Smooth muscle cell (in vitro differentiated cells): ENCODE results near the gene SRSF4. TPM values are rescaled to one million over a fixed set of nuclear protein-coding genes. Genes with fewer than 3 reads are reported as not detected.
"Not testable (repeated sequence)": the region's sequence is repeated elsewhere in the genome, so short reads cannot be mapped to it uniquely, and the experiment has no call there.

ENCODE experiments used
- DNase-seq: peaks from one replicate; lab custom pipeline; 2025; ENCODE audit not compliant: unreplicated experiment; lab: John Stamatoyannopoulos, UW
- H2AFZ ChIP-seq: fragments of 200-600 bp; sonication (generic); 2 replicates; pipeline ENCODE4 v1.6.0; 2016; ENCODE audit warnings: antibody characterized with exemption, low read depth, mild to moderate bottlenecking
- H3F3A ChIP-seq: fragments of 200-600 bp; sonication (generic); 2 replicates; pipeline ENCODE4 v1.6.0; 2017; ENCODE audit warnings: antibody characterized with exemption, low read depth
- H3K27ac ChIP-seq: fragments of 200-600 bp; sonication (generic); 2 replicates; pipeline ENCODE4 v1.5.1; 2016; ENCODE audit warnings: low read depth, mild to moderate bottlenecking
- H3K27me3 ChIP-seq: fragments of 200-600 bp; sonication (generic); 2 replicates; pipeline ENCODE4 v1.6.1; 2016; ENCODE audit warnings: low read depth, mild to moderate bottlenecking
- H3K36me3 ChIP-seq: fragments of 200-600 bp; sonication (generic); 2 replicates; pipeline ENCODE4 v1.5.1; 2016; ENCODE audit warnings: low read depth
- H3K4me1 ChIP-seq: fragments of 200-600 bp; sonication (generic); 2 replicates; pipeline ENCODE4 v1.5.1; 2016; ENCODE audit warnings: low read depth
- H3K4me2 ChIP-seq: fragments of 200-600 bp; sonication (generic); 2 replicates; pipeline ENCODE4 v1.6.0; 2016; ENCODE audit warnings: mild to moderate bottlenecking
- H3K4me3 ChIP-seq: fragments of 200-600 bp; sonication (generic); 2 replicates; pipeline ENCODE4 v1.5.1; 2016; ENCODE audit warnings: mild to moderate bottlenecking
- H3K79me2 ChIP-seq: fragments of 200-600 bp; sonication (generic); 2 replicates; pipeline ENCODE4 v1.6.0; 2016; ENCODE audit warnings: low read depth, mild to moderate bottlenecking
- H3K9ac ChIP-seq: fragments of 200-600 bp; sonication (generic); 2 replicates; pipeline ENCODE4 v1.6.0; 2016; ENCODE audit warnings: low read depth
- H3K9me3 ChIP-seq: fragments of 200-600 bp; sonication (generic); replicated peaks from 2 replicates; pipeline ENCODE4 v1.5.1; 2016; ENCODE audit warnings: low read depth
- H4K20me1 ChIP-seq: fragments of 200-600 bp; sonication (generic); 2 replicates; pipeline ENCODE4 v1.6.0; 2016; ENCODE audit warnings: low read depth
- WGBS: methylation state at CpG from one replicate; pipeline ENCODE4 v1.1.7; 2016; ENCODE audit warnings: low lambda C conversion rate; 5-methylcytosine and 5-hydroxymethylcytosine counted together
- polyA plus RNA-seq: library from polyadenylated mRNA; unstranded; fragments of >200 nt; fragmentation: Nextera tagmentation; extraction: Ambion mirVana; gene quantifications from 2 replicates; pipeline ENCODE4 v1.2.1, GENCODE V29; 2016
- total RNA-seq: library from RNA; depleted of rRNA; stranded (reverse); fragments of >200 nt; gene quantifications from 2 replicates; pipeline ENCODE4 v1.2.3, GENCODE V29; 2014
- TF ChIP-seq, protein P1 (sequence below): fragments of 200-600 bp; sonication (generic); IDR thresholded peaks from 2 replicates; pipeline ENCODE4 v1.5.1; 2017; ENCODE audit warnings: borderline replicate concordance, mild to moderate bottlenecking, antibody characterized with exemption; ENCODE audit not compliant: insufficient read depth, poor library complexity, severe bottlenecking

SRSF4 gene
- total and polyA plus RNA-seq, 2 experiments from 2014 or later = 53.9 to 98.7 TPM

DNA sequence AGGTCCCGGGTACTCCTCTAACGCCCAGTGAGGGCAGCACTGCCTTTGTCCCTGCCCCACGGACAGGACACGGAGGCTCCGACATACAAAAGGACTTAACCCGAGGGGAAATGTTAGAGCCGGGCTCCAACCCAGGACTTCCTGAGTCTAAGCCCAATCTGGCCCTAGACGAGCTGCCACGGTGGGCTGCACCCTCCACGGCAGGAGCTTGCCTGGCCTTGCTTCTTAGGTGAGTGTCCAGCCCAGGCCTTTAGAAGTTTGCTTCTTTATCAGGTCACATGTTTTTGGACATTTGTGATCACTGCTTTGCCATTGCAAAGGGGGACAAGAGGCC is 47.0 kb downstream of the SRSF4 start:
- Histone ChIP-seq H3K79me2 (no peaks in the 10 kb centered on the region), H3K9me3 (no peaks in the 10 kb centered on the region), H3K9ac (no peak overlapping the region), H3K4me2 (no peak overlapping the region), H2AFZ (no peak overlapping the region), H3F3A (no peaks in the 10 kb centered on the region), H3K27me3 (no peaks in the 10 kb centered on the region), H3K4me3 (no peak overlapping the region), H3K36me3 (no peaks in the 10 kb centered on the region), H3K4me1 (no peaks in the 10 kb centered on the region), H4K20me1 (no peaks in the 10 kb centered on the region), H3K27ac (no peak overlapping the region)
- no peak for DNase-seq
- TF ChIP-seq, protein P1, sequence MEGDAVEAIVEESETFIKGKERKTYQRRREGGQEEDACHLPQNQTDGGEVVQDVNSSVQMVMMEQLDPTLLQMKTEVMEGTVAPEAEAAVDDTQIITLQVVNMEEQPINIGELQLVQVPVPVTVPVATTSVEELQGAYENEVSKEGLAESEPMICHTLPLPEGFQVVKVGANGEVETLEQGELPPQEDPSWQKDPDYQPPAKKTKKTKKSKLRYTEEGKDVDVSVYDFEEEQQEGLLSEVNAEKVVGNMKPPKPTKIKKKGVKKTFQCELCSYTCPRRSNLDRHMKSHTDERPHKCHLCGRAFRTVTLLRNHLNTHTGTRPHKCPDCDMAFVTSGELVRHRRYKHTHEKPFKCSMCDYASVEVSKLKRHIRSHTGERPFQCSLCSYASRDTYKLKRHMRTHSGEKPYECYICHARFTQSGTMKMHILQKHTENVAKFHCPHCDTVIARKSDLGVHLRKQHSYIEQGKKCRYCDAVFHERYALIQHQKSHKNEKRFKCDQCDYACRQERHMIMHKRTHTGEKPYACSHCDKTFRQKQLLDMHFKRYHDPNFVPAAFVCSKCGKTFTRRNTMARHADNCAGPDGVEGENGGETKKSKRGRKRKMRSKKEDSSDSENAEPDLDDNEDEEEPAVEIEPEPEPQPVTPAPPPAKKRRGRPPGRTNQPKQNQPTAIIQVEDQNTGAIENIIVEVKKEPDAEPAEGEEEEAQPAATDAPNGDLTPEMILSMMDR = no peak
- WGBS = 82% methylated on average over 10 of the region's 10 CpGs

DNA sequence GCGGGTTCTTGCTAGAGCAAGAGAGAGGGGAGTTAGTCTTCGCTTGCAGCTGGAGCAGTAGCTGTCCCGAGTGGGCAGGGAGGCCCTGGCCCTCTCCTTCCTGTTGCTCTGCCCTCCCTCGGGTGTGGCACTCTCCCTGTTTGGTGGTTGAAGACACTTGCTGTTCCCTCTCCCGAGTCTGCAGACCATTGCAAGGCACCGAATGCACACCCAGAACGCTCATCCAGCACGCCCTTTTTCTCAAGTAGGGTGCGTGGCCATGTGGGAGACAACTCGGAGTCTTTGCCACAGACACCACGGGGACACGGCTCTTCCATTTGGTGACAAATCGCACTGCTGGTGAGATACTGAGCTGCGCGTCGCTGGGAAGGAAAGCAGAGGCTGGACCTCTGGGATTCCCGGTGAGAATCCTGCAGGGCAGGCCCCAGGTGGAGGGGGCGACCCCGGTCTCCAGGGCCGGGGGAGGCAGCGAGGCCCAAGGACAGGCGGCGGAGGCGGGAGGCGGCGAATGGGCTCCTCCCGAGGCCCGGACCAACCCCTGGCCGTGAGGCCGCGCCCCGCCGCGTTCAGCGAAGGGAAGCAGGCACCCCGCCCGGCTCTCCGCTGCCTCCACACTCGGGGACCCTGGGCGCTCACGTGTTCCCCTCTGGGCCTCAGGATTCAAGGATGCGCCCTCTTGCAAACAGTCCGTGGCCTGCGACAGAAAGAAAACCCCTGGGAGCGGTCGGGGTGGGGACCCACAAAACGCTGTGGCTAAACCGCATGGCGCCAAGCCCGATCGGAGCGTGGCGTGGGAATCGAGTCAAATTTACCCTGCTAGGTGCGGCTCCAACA is 47.6 kb downstream of the SRSF4 start:
- TF ChIP-seq, protein P1 = no peak
- H3K27ac ChIP-seq = no peak overlapping the region
- H3K79me2 ChIP-seq = no peaks in the 10 kb centered on the region
- no peaks in the 10 kb centered on the region for H3K4me1 ChIP-seq
- DNase-seq = no peak
- no peaks in the 10 kb centered on the region for H4K20me1 ChIP-seq
- no peak overlapping the region for H3K9ac ChIP-seq
- no peak overlapping the region for H2AFZ ChIP-seq
- no peaks in the 10 kb centered on the region for H3K27me3 ChIP-seq
- no peak overlapping the region for H3K4me2 ChIP-seq
- H3K4me3 ChIP-seq = no peak overlapping the region
- no peaks in the 10 kb centered on the region for H3K36me3 ChIP-seq
- 90% methylated on average over 39 of the region's 55 CpGs for WGBS
- H3K9me3 ChIP-seq = no peaks in the 10 kb centered on the region
- no peaks in the 10 kb centered on the region for H3F3A ChIP-seq

DNA sequence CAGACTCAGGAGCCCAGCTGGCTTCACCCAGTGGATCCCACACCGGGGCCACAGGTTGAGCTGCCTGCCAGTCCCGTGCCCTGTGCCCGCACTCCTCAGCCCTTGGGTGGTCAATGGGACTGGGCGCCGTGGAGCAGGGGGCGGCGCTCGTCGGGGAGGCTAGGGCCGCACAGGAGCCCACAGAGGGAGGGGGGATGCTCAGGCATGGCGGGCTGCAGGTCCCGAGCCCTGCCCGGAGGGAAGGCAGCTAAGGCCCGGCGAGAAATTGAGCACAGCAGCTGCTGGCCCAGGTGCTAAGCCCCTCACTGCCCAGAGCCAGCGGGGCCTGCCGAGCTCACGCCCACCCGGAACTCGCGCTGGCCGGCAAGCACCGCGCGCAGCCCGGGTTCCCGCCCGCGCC is 50.6 kb downstream of the SRSF4 start:
- not testable (repeated sequence) for DNase-seq, H3K4me2 ChIP-seq

DNA sequence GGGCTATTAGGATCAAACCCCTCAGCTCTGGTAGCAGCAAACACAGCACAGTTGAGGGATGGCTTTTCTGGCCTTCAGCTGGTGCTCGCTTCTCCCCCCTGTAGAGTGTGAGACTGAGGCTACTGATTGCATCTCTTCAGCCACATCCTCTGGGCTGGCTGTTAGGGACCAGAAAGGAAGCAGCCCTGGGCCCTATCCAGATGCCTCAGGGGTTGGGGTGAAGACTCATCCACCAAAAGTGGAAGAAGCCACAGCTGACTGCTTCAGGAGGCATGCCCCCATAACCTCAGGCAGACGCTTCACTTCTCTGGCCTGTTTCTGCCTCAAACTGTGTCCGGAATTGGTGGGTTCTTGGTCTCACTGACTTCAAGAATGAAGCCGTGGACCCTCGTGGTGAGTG is 51.8 kb downstream of the SRSF4 start:
- 75% methylated on average over 5 of the region's 5 CpGs for WGBS
- H3K36me3 ChIP-seq = no peaks in the 10 kb centered on the region
- H3K27me3 ChIP-seq = no peaks in the 10 kb centered on the region
- no peak overlapping the region for H3K4me3 ChIP-seq
- no peak overlapping the region for H3K27ac ChIP-seq
- H3K4me1 ChIP-seq = no peaks in the 10 kb centered on the region
- peaks cover 3% of the 10 kb centered on the region for H3F3A ChIP-seq
- TF ChIP-seq, protein P1 = no peak
- no peaks in the 10 kb centered on the region for H4K20me1 ChIP-seq
- DNase-seq = no peak
- H3K9me3 ChIP-seq = no peaks in the 10 kb centered on the region
- H2AFZ ChIP-seq = no peak overlapping the region
- no peaks in the 10 kb centered on the region for H3K79me2 ChIP-seq
- H3K9ac ChIP-seq = no peak overlapping the region
- H3K4me2 ChIP-seq = no peak overlapping the region

More for the DNA sequence above, 50.6 kb downstream of the SRSF4 start:
- not testable (repeated sequence) for H3K36me3 ChIP-seq, H3K4me3 ChIP-seq, H3K4me1 ChIP-seq, H3F3A ChIP-seq, H4K20me1 ChIP-seq, H3K79me2 ChIP-seq, H3K27me3 ChIP-seq, H3K9ac ChIP-seq, H3K27ac ChIP-seq, H2AFZ ChIP-seq, H3K9me3 ChIP-seq
- over 99% methylated on average over 27 of the region's 29 CpGs for WGBS
